ENCODE results near the gene SMTN. TPM values are rescaled to one million over a fixed set of nuclear protein-coding genes. Genes with fewer than 3 reads are reported as not detected.

SMTN gene
- total RNA-seq, 1 donor from 2014 or later: 93.6 TPM

- no peak for DNase-seq (ENCODE audit: low read depth, low spot score)
Observed at GRCh38 chr22:31126869-31127175, 45.7 kb downstream of the SMTN start.

- DNase-seq (ENCODE audit: low read depth, low spot score): no peak
Observed at GRCh38 chr22:31127181-31127772, 46.2 kb downstream of the SMTN start.

DNA sequence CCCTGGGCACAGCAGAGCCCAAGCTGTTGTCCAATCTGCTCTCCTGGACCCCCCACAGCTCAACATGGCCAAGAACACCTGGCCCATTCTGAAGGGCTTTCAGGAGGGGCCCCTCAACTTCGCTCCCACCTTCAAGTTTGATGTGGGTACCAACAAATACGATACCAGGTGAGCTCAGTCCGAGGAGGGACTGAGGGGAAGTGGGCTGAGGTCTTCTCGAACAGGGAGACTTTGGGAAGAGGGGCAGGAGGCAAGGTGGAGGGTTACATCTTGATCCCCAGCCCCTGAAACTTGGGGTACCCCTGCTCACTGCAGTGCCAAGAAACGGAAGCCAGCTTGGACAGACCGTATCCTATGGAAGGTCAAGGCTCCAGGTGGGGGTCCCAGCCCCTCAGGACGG lies 47.0 kb downstream of the SMTN start:
- DNase-seq (ENCODE audit: low read depth, low spot score): no peak

DNA sequence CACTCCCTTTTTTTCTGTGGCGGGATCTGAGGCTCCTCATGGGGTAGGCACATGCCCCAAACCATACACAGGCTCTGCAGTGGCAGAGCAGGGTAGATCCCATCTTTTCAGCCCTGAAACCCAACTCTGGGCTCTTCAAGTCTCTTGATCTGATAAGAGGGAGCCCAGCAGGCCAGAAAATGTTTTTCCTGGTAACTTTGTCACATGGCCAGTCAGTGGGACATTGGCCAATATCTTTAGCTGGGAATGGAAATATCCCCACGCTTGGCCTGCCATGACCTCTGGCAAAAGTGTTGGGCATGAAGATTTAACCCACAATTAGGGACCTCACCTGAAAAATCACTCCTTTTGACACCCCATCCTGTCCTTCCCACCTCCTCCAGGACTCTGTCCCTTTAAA lies 49.8 kb downstream of the SMTN start:
- no peak for DNase-seq (ENCODE audit: low read depth, low spot score)

GRCh38 chr22:31133911-31134310 lies 52.8 kb downstream of the SMTN start:
- DNase-seq (ENCODE audit: low read depth, low spot score): no peak

GRCh38 chr22:31134688-31135087 lies 53.6 kb downstream of the SMTN start:
- DNase-seq (ENCODE audit: low read depth, low spot score): no peak

DNA sequence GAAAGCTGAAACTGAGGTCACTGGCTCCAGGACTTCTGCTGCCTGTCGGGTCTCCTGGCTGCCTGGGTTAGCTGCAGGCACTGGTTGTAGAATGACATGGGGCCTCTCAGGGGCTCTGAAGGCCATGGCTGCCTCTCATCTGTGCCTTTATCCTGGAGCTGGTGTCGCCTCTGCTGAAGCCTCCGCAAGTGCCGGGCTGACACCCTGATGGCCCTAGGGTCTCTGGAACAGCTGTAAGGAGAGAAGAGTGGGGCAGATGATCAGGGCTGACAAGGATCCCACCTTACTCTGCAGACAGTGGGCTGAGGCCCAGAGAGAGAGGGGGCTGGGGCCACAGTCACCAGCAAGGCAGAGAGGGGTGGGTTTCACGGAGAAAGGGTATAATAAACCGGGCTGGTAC lies 54.6 kb downstream of the SMTN start:
- DNase-seq (ENCODE audit: low read depth, low spot score): no peak

DNA sequence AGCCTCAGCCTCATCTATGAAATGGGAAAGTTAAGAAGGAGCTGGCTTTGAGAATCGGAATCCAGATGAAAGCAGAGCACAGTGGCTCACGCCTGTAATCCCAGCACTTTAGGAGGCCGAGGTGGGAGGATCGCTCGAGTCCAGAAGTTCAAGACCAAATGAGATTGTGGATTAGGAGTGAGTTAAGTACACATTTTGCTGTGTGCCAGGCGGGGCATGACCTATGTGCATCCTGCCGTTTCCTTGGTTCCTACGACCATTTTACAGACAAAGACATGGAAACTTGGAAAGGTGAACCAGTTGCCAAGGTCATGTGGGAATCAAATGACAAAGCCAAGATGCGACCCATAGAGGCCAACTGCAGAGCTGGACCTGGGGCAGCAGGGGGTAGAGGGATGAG lies 55.0 kb downstream of the SMTN start:
- no peak for DNase-seq (ENCODE audit: low read depth, low spot score)

- no peak for DNase-seq (ENCODE audit: low read depth, low spot score)
Observed at GRCh38 chr22:31136711-31137110, 55.6 kb downstream of the SMTN start.

DNA sequence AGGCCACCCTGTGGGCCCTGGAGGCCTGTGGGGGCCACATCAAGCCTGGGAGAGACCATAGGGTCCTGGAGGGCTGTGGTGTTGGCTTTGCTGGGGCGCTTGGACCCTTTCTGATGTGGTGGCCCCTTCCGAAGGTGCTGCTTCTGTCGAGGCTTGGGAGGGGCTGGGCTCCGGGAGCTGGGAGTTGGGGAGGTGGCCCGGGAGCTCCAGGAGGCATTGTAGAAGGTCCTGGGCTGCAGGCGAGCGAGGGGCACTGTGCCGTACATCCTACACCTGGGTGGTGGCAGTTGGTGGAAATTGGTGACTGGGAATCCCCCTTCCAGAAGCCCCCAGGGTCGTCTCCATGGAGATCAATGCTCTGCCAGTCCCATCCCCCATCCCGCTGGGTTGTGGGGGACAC lies 56.6 kb downstream of the SMTN start:
- no peak for DNase-seq (ENCODE audit: low read depth, low spot score)

- no peak for DNase-seq (ENCODE audit: low read depth, low spot score)
Observed at GRCh38 chr22:31138126-31138525, 57.0 kb downstream of the SMTN start.

DNA sequence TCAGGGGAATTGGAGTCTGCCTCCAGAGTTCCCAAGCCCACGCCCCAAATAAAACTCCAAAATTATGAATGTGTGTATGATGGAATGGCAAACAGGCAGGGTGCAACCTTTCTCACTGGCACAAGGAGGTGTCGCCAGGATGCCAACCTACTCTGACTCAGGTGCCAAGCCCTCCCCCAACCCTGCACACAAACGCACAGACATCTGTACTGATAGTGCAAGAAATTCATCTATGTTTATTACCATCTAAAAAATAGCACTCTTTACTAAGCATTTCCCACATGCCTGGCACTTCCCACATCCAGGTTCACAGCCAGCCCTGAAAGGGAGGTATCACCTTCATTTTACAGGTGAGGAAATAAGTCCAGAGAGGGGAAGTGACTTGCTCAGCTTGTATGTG lies 57.9 kb downstream of the SMTN start:
- DNase-seq (ENCODE audit: low read depth, low spot score): no peak

- no peak for DNase-seq (ENCODE audit: low read depth, low spot score)
Observed at GRCh38 chr22:31139866-31140716, 59.0 kb downstream of the SMTN start, which contains the start of gene PLA2G3. Gene PLA2G3 (minus strand): TSS chr22:31140508. CDS start chr22:31140354, 154 bp downstream.

DNA sequence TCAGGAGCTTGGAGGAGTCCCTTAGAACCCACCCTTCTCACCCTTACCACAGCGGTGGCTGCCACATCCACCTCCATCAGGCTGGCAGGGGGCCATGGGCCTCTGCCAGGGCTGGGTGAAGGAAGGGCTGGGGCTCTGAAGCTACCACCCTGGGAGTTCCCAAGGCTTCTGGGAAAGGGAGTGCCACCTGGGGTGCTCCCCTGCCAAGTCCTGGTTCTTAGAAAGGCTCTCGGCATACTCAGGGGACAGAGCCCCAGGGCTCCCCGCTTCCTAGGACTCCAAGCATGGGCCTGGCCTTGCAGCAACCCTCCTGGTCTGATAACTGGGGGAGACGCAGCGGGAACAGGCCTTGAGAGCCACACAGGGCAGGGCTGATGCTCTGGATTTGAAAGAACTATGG lies 59.6 kb downstream of the SMTN start:
- DNase-seq (ENCODE audit: low read depth, low spot score): no peak

GRCh38 chr22:31141551-31141950 lies 60.4 kb downstream of the SMTN start:
- no peak for DNase-seq (ENCODE audit: low read depth, low spot score)

GRCh38 chr22:31142285-31142684 lies 61.2 kb downstream of the SMTN start:
- no peak for DNase-seq (ENCODE audit: low read depth, low spot score)

DNA sequence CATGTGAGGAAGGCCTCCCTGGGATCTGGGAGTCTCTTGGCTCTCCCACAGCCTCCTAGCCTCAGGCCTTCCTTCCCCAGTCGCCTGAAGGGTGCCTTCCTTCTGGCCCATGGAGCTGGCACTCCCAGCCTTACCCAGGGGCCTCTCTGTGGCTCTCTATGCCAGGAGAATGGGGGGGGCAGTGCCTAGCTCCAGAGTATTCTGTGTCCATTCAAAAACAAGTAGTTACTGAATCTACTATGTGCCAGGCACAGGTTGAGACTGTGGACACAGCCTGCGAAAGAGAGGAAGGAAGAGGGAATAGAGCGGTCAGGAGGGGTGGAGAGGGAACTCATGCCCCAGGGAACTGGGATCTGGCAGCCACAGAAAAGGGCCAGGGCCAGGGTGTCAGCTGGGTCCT lies 61.9 kb downstream of the SMTN start:
- no peak for DNase-seq (ENCODE audit: low read depth, low spot score)

GRCh38 chr22:31143537-31143936 lies 62.4 kb downstream of the SMTN start:
- no peak for DNase-seq (ENCODE audit: low read depth, low spot score)

- DNase-seq (ENCODE audit: low read depth, low spot score): no peak
Observed at GRCh38 chr22:31144223-31144622, 63.1 kb downstream of the SMTN start.

- peak; percentile 47 for DNase-seq (ENCODE audit: low read depth, low spot score)
Observed at GRCh38 chr22:31148488-31148887, 67.4 kb downstream of the SMTN start.

DNA sequence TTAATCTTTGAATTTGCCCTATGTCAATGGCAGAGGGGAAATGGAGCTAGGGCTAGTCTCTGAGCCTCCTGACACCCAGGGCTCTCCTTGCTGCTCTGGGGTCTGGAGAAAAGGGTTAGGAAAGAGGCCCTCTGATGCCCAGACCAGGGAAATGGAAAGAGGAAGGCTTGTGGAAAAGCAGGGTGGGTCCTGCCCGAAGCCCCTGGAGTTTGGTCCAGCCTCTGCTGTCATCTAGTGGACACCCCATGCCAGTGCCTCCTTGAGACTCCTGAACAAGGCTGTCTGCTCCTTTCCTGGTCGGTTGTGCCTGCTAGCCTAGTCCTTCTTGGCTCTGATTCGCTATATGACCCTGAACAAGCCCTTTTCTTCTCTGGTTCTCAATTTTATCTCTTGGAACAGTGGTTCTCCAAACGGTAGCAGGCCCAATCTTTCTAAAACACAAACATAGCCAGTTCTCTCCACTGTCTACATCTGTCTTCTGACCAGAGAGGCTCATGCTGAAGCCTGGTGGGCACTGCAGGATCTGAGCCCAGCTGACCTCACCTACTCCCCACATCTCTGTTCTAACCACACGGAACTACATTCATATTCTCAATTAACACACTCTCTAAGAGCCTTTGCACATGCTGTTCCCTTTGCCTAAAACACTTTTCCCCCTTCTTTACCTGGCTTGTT lies 68.0 kb downstream of the SMTN start:
- peak; percentile 72 for DNase-seq (ENCODE audit: low read depth, low spot score)

DNA sequence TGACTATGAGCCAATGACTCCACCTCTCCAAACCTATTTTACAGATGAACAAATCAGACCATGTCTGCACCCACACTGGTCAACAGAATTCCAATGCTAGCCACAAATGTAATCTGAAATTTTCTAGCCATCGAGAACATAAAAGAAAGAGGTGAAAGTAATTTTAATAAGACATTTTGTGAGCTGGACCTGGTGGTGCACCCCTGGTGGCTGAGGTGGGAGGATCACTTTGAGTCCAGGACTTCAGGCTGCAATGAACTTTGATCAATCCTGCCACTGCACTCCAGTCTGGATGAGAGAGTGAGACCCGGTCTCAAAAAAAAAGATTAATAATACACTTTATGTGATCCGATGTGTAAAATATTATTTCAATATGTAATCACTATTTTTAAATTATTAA lies 69.5 kb downstream of the SMTN start:
- DNase-seq (ENCODE audit: low read depth, low spot score): no peak

DNA sequence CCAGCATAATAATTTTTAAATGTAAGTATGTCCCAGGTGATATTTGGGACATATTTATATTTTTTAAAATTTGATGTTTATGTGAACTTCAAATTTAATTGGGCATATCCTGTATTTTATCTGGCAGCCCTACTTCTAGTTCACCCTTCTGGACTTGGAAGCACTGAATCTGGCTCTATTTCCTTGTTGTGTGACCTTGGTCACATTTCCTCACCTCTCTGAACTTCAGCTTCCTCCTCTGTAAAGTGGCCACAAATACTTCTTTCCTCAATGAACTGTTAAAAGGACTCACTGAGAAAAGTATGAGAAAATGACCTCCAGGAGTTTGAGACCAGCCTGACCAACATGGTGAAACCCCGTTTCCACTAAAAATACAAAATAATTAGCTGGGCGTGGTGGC lies 70.8 kb downstream of the SMTN start:
- no peak for DNase-seq (ENCODE audit: low read depth, low spot score)

Data from pulmonary artery endothelial cell (primary cell).